OCI-LY1 (cell line): ENCODE measurements around the gene GAK.

Source experiments
- H2AFZ ChIP-seq: fragments of 200-600 bp; sonication (generic), shearing (Covaris generic); 2 replicates; pipeline ENCODE4 v1.6.0; 2014; ENCODE audit warnings: antibody characterized with exemption, mild to moderate bottlenecking, low read length
- H3F3A ChIP-seq: fragments of 200-600 bp; sonication (generic), shearing (Covaris generic); 2 replicates; pipeline ENCODE4 v1.6.0; 2014; ENCODE audit warnings: mild to moderate bottlenecking, antibody characterized with exemption, low read length, moderate library complexity; ENCODE audit not compliant: insufficient read depth
- H3K27ac ChIP-seq: fragments of 200-600 bp; sonication (generic); 2 replicates; pipeline ENCODE4 v1.5.1; 2014; ENCODE audit warnings: low read length, mixed run types, mild to moderate bottlenecking, low read depth; ENCODE audit not compliant: poor library complexity, severe bottlenecking
- H3K27me3 ChIP-seq: fragments of 200-600 bp; sonication (generic); 2 replicates; pipeline ENCODE4 v1.6.0; 2014; ENCODE audit warnings: antibody characterized with exemption, mild to moderate bottlenecking, low read length, moderate library complexity; ENCODE audit not compliant: insufficient read depth
- H3K36me3 ChIP-seq: fragments of 200-600 bp; sonication (generic); 2 replicates; pipeline ENCODE4 v1.6.1; 2014; ENCODE audit warnings: mild to moderate bottlenecking, antibody characterized with exemption, low read length, moderate library complexity, mixed read lengths; ENCODE audit not compliant: insufficient read depth
- H3K4me1 ChIP-seq: fragments of 200-600 bp; sonication (generic); 2 replicates; pipeline ENCODE4 v1.5.1; 2014; ENCODE audit warnings: mild to moderate bottlenecking, low read length, moderate library complexity; ENCODE audit not compliant: insufficient read depth, severe bottlenecking
- H3K4me2 ChIP-seq: fragments of 200-600 bp; sonication (generic), shearing (Covaris generic); 2 replicates; pipeline ENCODE4 v1.6.1; 2014; ENCODE audit warnings: low read length
- H3K4me3 ChIP-seq: fragments of 200-600 bp; sonication (generic); 2 replicates; pipeline ENCODE4 v1.5.1; 2014; ENCODE audit warnings: low read length, low read depth, mild to moderate bottlenecking, mixed read lengths; ENCODE audit not compliant: poor library complexity, severe bottlenecking
- H3K79me2 ChIP-seq: fragments of 200-600 bp; shearing (Covaris generic); 2 replicates; pipeline ENCODE4 v1.6.1; 2016; ENCODE audit warnings: mixed run types, low read length, mixed read lengths; ENCODE audit not compliant: insufficient read depth
- H3K9ac ChIP-seq: fragments of 200-600 bp; sonication (generic), shearing (Covaris generic); 2 replicates; pipeline ENCODE4 v1.6.1; 2014; ENCODE audit warnings: mild to moderate bottlenecking, low read length, mixed read lengths
- H3K9me2 ChIP-seq: fragments of 200-600 bp; sonication (generic), shearing (Covaris generic); 2 replicates; pipeline ENCODE4 v1.6.1; 2014; ENCODE audit warnings: low read depth, mild to moderate bottlenecking, low read length, mixed read lengths
- H3K9me3 ChIP-seq: fragments of 200-600 bp; shearing (Covaris generic); 2 replicates; pipeline ENCODE4 v1.6.1; 2014; ENCODE audit warnings: low read length, mixed read lengths
- H4K20me1 ChIP-seq: fragments of 200-600 bp; sonication (generic), shearing (Covaris generic); 2 replicates; pipeline ENCODE4 v1.6.0; 2016; ENCODE audit warnings: mild to moderate bottlenecking, low read length; ENCODE audit not compliant: insufficient read depth
- CTCF ChIP-seq: fragments of 200-600 bp; sonication (generic), shearing (Covaris generic); IDR thresholded peaks from 2 replicates; pipeline ENCODE4 v1.5.1; 2017; ENCODE audit warnings: mild to moderate bottlenecking, antibody characterized with exemption, low read length, moderate library complexity, mixed read lengths
- EZH2 ChIP-seq: fragments of 200-600 bp; sonication (generic), shearing (Covaris generic); IDR thresholded peaks from 2 replicates; pipeline ENCODE4 v1.8.0; 2017; ENCODE audit warnings: borderline replicate concordance, mixed run types, mild to moderate bottlenecking, antibody characterized with exemption, low read length, moderate library complexity, mixed read lengths

Gene GAK

GRCh38 chr4:874056-874455, 58.1 kb downstream of the GAK start:
- Histone ChIP-seq H3K36me3 (peaks cover 2% of the 10 kb centered on the region), H4K20me1 (no peaks in the 10 kb centered on the region), H3K79me2 (no peaks in the 10 kb centered on the region)

GRCh38 chr4:872241-872981, 59.7 kb downstream of the GAK start:
- Histone ChIP-seq H3K36me3 (no peaks in the 10 kb centered on the region; the same call in none of the 2 replicates), H4K20me1 (no peaks in the 10 kb centered on the region), H3K4me2 (no peak overlapping the region)

More at GRCh38 chr4:874056-874455, 58.1 kb downstream of the GAK start:
- H3K9ac ChIP-seq = no peak overlapping the region
- H3K4me1 ChIP-seq = no peaks in the 10 kb centered on the region
- no peak overlapping the region for H2AFZ ChIP-seq
- no peaks in the 10 kb centered on the region for H3K27me3 ChIP-seq
- no peak overlapping the region for H3K4me3 ChIP-seq
- no peak overlapping the region for H3K27ac ChIP-seq
- H3K9me2 ChIP-seq = no peaks in the 10 kb centered on the region
- H3K9me3 ChIP-seq = no peaks in the 10 kb centered on the region
- TF ChIP-seq CTCF (no peak), EZH2 (no peak)
- no peaks in the 10 kb centered on the region for H3F3A ChIP-seq
- H3K4me2 ChIP-seq = no peak overlapping the region

GRCh38 chr4:871484-871883, 60.6 kb downstream of the GAK start:
- H3K36me3 ChIP-seq = no peaks in the 10 kb centered on the region; the same call in none of the 2 replicates
- TF ChIP-seq CTCF = no peak
- TF ChIP-seq EZH2 = no peak

More at GRCh38 chr4:872241-872981, 59.7 kb downstream of the GAK start:
- Histone ChIP-seq H3K9me2 (no peaks in the 10 kb centered on the region), H3K27me3 (no peaks in the 10 kb centered on the region), H3K9ac (no peak overlapping the region), H3K79me2 (no peaks in the 10 kb centered on the region), H3F3A (no peaks in the 10 kb centered on the region), H3K4me1 (no peaks in the 10 kb centered on the region), H3K27ac (no peak overlapping the region), H2AFZ (no peak overlapping the region), H3K4me3 (no peak overlapping the region), H3K9me3 (no peaks in the 10 kb centered on the region)
- TF ChIP-seq CTCF (no peak), EZH2 (no peak)

More at GRCh38 chr4:871484-871883, 60.6 kb downstream of the GAK start:
- Histone ChIP-seq H3F3A (no peaks in the 10 kb centered on the region), H3K27ac (no peak overlapping the region), H4K20me1 (no peaks in the 10 kb centered on the region), H3K4me2 (no peak overlapping the region), H3K27me3 (no peaks in the 10 kb centered on the region), H3K79me2 (no peaks in the 10 kb centered on the region), H3K9ac (no peak overlapping the region), H3K4me1 (no peaks in the 10 kb centered on the region), H3K4me3 (no peak overlapping the region), H3K9me3 (no peaks in the 10 kb centered on the region), H2AFZ (no peak overlapping the region), H3K9me2 (no peaks in the 10 kb centered on the region)
